HG02852 (cell line): Measurements from ENCODE around the gene ECI2.
A peak's percentile ranks its signal among the peaks of the same experiment; 100 is the strongest.
"Not testable (repeated sequence)": the region's sequence is repeated elsewhere in the genome, so short reads cannot be mapped to it uniquely, and the experiment has no call there.

ENCODE experiments used
- ATAC-seq: cut with Tn5 transposase; IDR thresholded peaks from one replicate; pipeline ENCODE4 v1.9.1; 2021; ENCODE audit warnings: mild to moderate bottlenecking, moderate library complexity; ENCODE audit not compliant: unreplicated experiment

Gene ECI2

DNA sequence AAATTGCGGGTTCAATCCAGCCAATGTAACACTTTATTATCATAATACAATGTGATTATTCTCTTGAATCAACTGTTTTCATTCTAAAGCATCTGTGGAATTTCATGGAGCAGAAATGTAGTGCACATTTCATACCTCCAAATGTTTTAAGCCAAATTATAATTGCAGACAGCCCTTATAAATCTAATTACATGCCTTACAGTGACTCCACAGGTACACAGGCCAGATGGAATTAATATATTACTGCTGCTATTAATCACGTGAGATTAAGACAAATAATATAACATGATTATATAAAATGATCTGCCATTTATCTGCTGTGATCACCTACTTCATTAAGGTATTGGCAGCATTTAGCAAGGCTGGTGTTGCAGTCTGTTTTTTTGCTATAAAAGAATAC is 9.7 kb upstream of the ECI2 start:
- no peak for ATAC-seq

DNA sequence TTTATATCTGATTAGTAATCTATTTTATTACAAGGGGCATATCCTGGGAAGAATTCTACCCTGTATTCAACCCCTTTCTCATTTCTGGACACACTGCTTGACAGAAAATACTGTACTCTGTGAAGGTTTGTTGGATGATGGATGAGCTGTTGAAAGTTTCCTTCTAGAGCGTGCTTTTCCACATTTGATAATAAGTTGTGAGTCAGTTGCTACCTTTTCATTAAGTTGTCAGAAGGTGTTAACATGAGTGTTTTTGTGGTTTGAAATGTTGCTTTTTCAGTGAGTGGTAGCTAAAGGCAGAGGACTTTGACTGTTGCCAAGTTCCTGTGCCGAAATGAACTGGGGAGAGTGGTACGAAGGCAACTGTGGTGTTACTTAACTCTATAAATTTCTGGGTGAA is 3.9 kb upstream of the ECI2 start:
- ATAC-seq = no peak

DNA sequence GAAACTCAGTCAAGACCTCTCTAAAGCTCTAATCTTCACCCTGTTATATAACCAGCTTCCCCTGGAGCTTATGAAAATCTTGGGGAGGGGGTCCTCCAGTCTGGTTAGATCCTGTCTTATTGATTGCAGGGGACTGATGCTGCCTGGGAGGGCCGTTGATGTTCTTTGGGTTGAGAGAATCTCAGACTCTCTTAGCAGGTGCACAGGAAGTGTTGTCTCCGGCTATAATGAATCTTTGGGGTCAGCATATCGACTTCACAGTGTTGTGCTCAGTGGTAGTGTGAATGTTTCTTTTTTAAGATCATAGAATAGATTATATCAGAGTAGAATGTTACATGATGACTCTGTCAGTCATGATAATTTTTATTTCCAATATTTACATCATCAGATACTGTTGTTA is 2.8 kb upstream of the ECI2 start:
- ATAC-seq = no peak

- ATAC-seq = no peak
Observed at GRCh38 chr6:4136354-4136831, 1.0 kb upstream of the ECI2 start.

GRCh38 chr6:4135665-4136353 is 434 bp upstream of the ECI2 start:
- ATAC-seq = peak; percentile 67

GRCh38 chr6:4133941-4134838 is 1.2 kb downstream of the ECI2 start:
- ATAC-seq = no peak

GRCh38 chr6:4130357-4130987 is 4.9 kb downstream of the ECI2 start:
- no peak for ATAC-seq

DNA sequence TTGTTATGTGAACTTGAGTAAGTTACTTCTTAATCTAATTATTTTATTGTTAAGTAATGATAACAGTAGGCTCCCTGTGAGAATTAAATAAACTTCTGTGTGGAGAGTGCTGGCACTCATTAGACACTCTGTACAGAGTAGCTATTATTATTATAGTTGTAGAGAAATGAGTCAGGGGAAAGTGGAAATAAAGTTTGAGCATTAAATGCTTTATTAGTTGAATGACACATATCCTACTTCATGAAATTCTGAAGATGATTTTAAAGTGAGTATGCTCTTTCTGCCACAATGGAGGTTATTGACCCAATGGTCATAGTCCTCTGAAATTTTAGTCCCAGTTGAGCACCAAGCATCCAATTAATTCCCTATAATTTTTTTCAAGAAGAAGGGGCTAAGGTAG is 5.9 kb downstream of the ECI2 start:
- ATAC-seq = no peak

DNA sequence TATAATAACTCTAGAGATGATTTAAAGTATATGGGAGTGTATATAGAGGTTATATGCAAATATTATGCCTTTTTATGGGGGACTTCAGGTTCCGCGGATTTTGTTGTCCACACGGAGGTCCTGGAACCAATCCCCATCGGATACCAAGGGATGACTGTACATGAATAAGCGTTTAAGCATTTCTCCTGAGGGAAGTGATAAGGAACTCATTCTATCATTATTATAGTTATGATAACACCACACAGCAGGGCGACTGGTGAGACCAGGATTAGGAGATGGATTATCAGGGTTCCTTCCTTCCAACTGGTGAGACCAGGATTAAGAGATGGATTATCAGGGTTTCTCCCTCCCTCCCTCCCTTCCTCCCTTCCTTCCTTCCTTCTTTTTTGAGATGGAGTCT is 6.6 kb downstream of the ECI2 start:
- ATAC-seq = no peak

- ATAC-seq = no peak
Observed at GRCh38 chr6:4128072-4128471, 7.3 kb downstream of the ECI2 start.

DNA sequence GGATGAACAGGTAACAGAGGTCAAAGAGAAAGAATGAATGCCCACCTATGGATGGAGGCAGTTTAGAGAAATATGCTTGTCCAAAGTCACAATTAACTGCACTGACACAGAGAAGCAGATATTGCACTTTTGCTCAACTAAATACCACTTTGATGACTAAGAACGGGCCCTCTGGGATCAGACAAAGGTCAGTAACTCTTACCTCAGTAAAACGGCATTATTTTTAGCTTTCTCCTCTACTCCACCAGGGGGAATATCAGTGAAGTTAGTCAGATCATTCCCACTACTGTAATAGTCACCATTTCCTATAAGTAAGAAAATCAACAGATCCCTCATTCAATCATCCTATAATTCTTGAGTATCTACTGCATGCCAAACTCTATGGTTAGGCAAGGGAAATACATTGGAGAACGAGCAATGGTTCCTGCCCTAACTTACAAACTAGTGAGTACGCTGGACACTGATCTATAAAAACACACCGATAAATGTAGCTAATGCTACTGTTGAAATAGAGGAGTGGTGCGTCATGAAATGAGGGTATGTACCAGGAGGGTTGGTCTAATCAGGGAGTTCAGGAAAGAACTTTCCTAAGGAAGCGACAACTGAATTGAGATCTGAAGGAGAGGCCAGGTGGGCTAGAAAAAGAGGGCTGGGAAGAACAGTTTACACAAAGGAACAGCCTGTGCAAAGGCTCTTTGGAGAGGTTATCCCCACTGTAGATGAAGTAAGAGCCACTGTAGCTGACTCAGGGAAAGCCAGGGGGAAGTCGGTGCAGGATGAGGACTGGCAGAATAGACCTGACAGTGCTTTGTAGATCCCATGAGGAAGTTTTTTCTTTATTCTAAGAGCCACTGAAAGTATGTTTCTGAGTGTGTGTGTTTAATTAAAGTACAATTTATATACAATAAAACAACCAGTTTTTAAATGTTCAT is 9.2 kb downstream of the ECI2 start:
- ATAC-seq = no peak

- no peak for ATAC-seq
Observed at GRCh38 chr6:4125500-4125899, 9.9 kb downstream of the ECI2 start.

DNA sequence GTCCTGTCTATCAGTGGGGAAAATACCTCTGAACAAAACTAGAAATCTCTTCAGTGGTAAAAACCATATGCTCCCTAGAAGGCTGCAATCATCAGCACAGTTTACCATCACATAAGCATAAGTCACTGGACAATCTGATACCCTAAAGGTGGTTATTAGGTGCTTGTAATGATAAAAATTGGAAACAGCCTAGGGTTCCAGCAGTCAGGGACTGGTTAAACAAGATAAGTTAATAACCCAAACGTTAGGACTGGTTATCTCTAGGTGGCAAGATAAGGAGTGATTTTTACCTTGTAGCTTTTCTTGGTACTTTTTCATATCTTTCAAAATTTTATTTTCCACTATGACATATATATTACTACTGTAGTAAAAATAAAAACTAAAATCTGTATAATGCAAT is 11.0 kb downstream of the ECI2 start:
- no peak for ATAC-seq

- no peak for ATAC-seq
Observed at GRCh38 chr6:4115741-4116140, 19.6 kb downstream of the ECI2 start.

- no peak for ATAC-seq
Observed at GRCh38 chr6:4114123-4114522, 21.3 kb downstream of the ECI2 start.

- ATAC-seq = no peak
Observed at GRCh38 chr6:4113649-4114048, 21.7 kb downstream of the ECI2 start.

GRCh38 chr6:4112366-4112765 is 23.0 kb downstream of the ECI2 start:
- ATAC-seq = no peak

- not testable (repeated sequence) for ATAC-seq
Observed at GRCh38 chr6:4109363-4109815, 26.0 kb downstream of the ECI2 start.

GRCh38 chr6:4108561-4109093 is 26.7 kb downstream of the ECI2 start:
- ATAC-seq = no peak

GRCh38 chr6:4107873-4108272 is 27.5 kb downstream of the ECI2 start:
- ATAC-seq = no peak
